GM13976 (cell line): ENCODE measurements around the gene TPSD1.

Source experiments
- DNase-seq: peaks from one replicate; pipeline ENCODE4 v3.0.0; 2012; ENCODE audit warnings: low spot score
- CTCF ChIP-seq: IDR thresholded peaks from 2 replicates; pipeline ENCODE4 v1.5.1; 2012; ENCODE audit warnings: borderline replicate concordance, mild to moderate bottlenecking; ENCODE audit not compliant: insufficient read depth; ENCODE audit errors: extremely low read depth, missing control alignments, control extremely low read depth
- in situ Hi-C: fragments of 300-500 bp; cut with MboI; formaldehyde crosslinking; loops from one replicate; pipeline ENCODE4 v1.12.0; 2022; ENCODE audit warnings: low sequenced_read_pairs, mixed read lengths, inconsistent platforms; ENCODE audit not compliant: unreplicated experiment

The TPSD1 gene

DNA sequence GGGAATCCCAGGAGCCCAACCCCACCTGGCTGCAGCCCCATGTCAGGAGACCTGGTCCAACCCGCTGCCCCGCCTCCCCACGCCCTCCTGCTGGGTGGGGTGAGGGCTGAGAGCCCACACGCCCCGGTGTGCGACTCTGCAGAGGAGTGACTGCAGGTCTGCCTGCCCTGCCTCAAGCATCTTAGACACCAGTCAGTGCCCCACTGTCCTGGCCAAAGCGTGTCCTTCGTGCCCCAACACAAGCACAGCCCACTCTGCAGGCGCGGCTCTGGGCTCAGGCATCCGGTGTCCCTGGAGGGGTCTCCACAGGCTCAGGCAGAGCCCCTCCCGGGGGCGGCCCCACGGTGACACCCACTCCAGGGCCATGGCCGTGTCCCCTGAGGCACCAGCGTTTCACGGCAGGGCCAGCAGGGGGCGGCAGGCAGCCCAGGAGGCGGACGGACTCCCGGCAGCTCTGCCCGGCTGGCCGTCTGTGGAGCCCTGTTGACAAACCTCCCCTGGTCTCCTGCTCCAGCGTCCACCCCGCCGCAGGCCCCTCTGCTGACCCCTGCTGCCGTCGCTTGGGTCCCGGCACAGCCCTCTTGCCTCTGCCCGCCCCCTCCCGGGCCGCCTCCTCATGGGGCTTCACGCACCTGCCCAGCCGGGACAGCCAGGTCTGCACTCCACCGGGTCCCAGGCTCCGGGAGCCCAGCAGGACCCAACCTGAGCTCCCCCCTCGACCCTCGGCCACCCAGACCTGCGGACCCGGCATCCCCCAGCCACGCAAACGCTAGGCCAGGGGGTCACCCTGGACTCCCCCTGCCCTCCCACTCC, 45.0 kb downstream of the TPSD1 start:
- peak; percentile 97 for TF ChIP-seq CTCF
- in situ Hi-C loops: loop anchor here (25.0 kb wide), 1 partner anchor 89 kb away; no protein-coding TSS in a partner anchor
- DNase-seq: peak; percentile 93

DNA sequence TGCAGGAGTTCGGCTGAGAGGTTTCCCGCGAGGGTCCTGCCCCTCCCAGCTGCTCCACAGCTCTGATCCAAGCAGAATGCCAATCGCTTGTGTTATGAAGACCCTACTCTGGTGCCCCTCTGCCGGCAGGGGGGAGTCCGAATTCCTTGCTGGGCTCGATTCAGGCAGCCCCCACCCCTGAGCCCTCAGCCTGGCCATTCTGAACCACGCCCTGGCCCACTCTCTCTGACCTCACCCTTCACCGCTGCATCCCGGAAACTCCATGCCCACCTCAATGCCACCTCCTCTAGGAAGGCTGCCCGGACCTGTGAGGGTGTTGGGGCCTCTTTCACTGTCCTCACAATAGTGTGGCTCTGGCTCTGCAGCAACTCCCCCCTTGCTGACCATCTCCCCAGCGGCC, 45.7 kb downstream of the TPSD1 start:
- no peak for TF ChIP-seq CTCF
- DNase-seq: no peak
- in situ Hi-C loops: loop anchor here (25.0 kb wide), 1 partner anchor 89 kb away; no protein-coding TSS in a partner anchor

DNA sequence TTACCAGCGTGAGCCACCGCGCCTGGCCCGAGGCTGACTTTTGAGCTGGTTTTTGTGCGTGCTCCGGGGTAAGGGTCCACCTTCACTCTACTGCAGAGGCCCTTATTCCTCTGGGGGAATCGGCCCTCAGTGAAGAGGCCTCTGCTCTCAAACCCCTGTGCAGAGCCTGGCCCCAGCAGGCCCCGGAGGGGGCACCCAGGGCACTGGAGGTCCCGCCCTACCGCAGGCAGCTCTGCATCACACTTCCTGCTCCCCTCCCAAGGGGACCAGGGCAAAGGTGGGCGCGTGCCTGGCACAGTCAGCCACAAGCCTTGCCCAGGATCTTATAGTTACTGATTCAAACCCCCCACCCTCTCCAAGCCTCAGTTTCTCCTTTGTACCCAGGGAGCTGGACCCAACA, 50.0 kb downstream of the TPSD1 start:
- no peak for DNase-seq
- no peak for TF ChIP-seq CTCF
- in situ Hi-C loops: loop anchor here (25.0 kb wide), 1 partner anchor 94 kb away; no protein-coding TSS in a partner anchor

- TF ChIP-seq CTCF: no peak
- no peak for DNase-seq
- in situ Hi-C loops: loop anchor here (25.0 kb wide), 1 partner anchor 94 kb away; no protein-coding TSS in a partner anchor
Measured at GRCh38 chr16:1306334-1306733, 50.5 kb downstream of the TPSD1 start.

- in situ Hi-C loops: loop anchor here (25.0 kb wide), 1 partner anchor 96 kb away; no protein-coding TSS in a partner anchor
- DNase-seq: no peak
- TF ChIP-seq CTCF: no peak
Measured at GRCh38 chr16:1308036-1308976, 52.4 kb downstream of the TPSD1 start.
